Activated T-cell treated with anti-CD3 and anti-CD28 coated beads, Interleukin-2, amount 50 U/mL, for 72 hours (primary cell): ENCODE data around the gene ERN1. TPM values are rescaled to one million over a fixed set of nuclear protein-coding genes. Genes with fewer than 3 reads are reported as not detected.
A peak's percentile ranks its signal among the peaks of the same experiment; 100 is the strongest.

Experiments
- ATAC-seq, 2 donors: fragments of 150-1000 bp; cut with Tn5 transposase; replicated peaks in 1 of 2; 2 replicates each; pipeline ENCODE4 v1.10.0; 2021; ENCODE audit warnings: moderate library complexity in 2 of 2, mild to moderate bottlenecking in 1 of 2
- DNase-seq, 2 donors: peaks; one replicate each; pipeline ENCODE4 v3.0.0; 2021 to 2022; ENCODE audit warnings: mixed read lengths in 1 of 2
- H3K27ac Mint-ChIP-seq: one replicate; pipeline ENCODE4 v1.8.0; 2022; ENCODE audit warnings: mild to moderate bottlenecking, moderate library complexity, mixed read lengths
- H3K27me3 Mint-ChIP-seq: one replicate; pipeline ENCODE4 v1.8.0; 2022; ENCODE audit warnings: low read depth, mixed read lengths
- H3K36me3 Mint-ChIP-seq, 2 donors: one replicate each; pipeline ENCODE4 v1.8.0; 2022; ENCODE audit warnings: mixed read lengths in 2 of 2, mild to moderate bottlenecking in 1 of 2; ENCODE audit not compliant: insufficient read depth in 2 of 2
- H3K4me1 Mint-ChIP-seq: one replicate; pipeline ENCODE4 v1.8.0; 2022; ENCODE audit warnings: low read depth, mixed read lengths
- H3K4me3 Mint-ChIP-seq, 2 donors: one replicate each; pipeline ENCODE4 v1.8.0; 2022; ENCODE audit warnings: mild to moderate bottlenecking in 2 of 2, mixed read lengths in 2 of 2, moderate library complexity in 2 of 2
- H3K9me3 Mint-ChIP-seq, 2 donors: one replicate each; pipeline ENCODE4 v1.8.0; 2022; ENCODE audit warnings: mixed read lengths in 2 of 2
- total RNA-seq, 2 donors: library from RNA; stranded (reverse); gene quantifications; one replicate each; pipeline ENCODE4 v1.2.3, GENCODE V29; 2022

The ERN1 gene
- total RNA-seq, 2 donors from 2014 or later: 58.1 to 98.3 TPM

DNA sequence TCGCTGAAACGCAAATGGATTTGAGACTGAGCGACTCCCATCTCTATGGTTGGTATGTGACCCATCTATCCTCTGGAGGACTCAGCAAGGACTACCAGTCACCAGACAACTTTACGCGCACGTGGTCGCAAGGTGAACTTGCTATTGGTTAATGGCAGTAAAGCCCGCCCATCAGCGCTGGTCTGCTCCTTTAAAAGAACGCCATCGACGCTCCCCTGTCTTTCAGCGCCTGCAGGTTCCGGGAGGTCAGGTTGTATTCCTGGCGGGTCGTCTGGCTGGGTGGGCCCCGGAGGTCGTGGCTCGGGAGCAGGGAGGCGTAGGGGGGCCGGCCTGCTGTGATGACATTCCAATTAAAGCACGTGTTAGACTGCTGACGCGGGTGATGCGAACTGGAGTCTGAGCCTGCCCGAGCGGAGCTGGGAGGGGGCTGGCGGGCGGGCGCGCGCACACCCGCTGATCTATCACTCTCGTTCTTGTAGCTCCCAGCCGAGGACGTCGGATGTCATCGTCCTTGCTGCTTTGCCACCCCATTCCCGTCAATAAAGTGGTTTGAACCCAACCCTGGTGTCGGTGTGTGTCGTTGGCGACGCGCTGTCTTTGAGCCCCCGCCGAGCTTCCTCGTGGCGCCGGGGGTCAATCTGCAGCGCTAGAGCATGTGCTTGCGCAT is 15.9 kb upstream of the ERN1 start:
- H3K36me3 Mint-ChIP-seq: peaks cover 6 to 13% of the 10 kb centered on the region in 2 donors

DNA sequence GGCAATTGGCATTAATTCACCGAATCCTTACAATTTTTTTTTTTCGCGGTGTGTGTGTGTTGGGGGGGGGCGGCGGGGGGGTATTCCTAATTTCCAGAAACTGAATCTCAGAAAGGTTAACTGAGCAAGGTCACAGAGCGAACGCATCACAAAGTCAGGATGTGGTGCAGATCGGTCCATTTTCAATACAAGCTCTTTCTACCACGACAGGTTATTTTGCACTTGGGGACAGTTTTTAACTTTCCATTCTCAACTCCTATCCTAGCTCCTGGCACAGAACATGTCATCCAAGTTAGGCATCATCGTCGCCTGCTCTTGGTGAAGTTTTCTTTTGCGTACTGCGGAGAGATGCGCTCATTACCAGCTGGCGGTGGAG is 15.4 kb upstream of the ERN1 start:
- Mint-ChIP-seq H3K4me1 (peaks cover 32% of the 10 kb centered on the region), H3K4me3 (no peak overlapping the region), H3K27me3 (no peaks in the 10 kb centered on the region), H3K9me3 (no peaks in the 10 kb centered on the region), H3K27ac (no peak overlapping the region), H3K36me3 (peaks cover 6 to 13% of the 10 kb centered on the region in 2 donors)
- ATAC-seq (no peak), DNase-seq (no peak)

More for the DNA sequence above, 15.9 kb upstream of the ERN1 start:
- DNase-seq (peak; percentile 93 to 96), ATAC-seq (peak; percentile 95 to 96)
- H3K27me3 Mint-ChIP-seq: no peaks in the 10 kb centered on the region
- no peak overlapping the region for H3K4me3 Mint-ChIP-seq
- H3K27ac Mint-ChIP-seq: no peak overlapping the region
- peaks cover 32% of the 10 kb centered on the region for H3K4me1 Mint-ChIP-seq
- no peaks in the 10 kb centered on the region for H3K9me3 Mint-ChIP-seq

DNA sequence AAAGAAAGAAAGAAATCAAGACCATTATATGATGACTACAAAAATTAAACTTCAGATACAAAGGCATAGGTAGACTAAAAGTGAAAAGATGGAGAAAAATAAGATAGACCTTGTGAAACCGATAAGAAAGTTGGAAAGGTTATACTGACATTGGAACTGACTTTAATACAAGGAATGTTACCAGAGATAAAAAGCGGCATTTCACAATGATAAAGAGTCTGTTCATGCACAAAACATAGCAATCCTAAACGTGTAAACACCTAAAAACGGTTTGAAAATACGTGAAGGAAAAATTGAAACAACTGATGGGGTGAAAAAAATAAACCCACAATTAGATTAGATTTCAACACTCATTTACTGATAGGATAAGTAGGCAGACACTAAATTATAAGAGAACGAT is 9.6 kb upstream of the ERN1 start:
- Mint-ChIP-seq H3K36me3 (no peaks in the 10 kb centered on the region), H3K27me3 (no peaks in the 10 kb centered on the region), H3K9me3 (no peaks in the 10 kb centered on the region), H3K27ac (no peak overlapping the region), H3K4me1 (peaks cover under 1% of the 10 kb centered on the region), H3K4me3 (no peak overlapping the region)
- DNase-seq: no peak
- ATAC-seq: no peak

DNA sequence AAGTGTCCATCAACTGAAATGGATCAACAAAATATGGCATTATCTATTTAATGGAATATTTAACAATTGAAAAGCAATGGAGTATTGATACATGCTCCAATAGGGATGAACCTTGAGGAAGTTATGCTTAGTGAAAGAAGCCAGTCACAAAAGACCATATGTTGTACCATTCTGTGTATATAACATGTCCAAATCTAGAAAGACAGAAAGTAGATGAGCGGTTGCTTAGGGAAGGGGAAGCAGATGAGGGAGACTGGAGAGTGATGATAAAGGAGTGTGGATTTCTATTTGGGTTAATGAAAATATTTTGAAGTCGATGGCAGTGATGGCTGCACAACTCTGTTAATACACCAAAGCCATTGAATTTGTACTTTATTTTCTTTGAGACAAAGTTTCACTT is 8.5 kb upstream of the ERN1 start:
- Mint-ChIP-seq H3K27ac (no peak overlapping the region), H3K4me3 (no peak overlapping the region), H3K27me3 (no peaks in the 10 kb centered on the region), H3K36me3 (no peaks in the 10 kb centered on the region), H3K4me1 (no peaks in the 10 kb centered on the region), H3K9me3 (no peaks in the 10 kb centered on the region)
- ATAC-seq (no peak), DNase-seq (no peak)

DNA sequence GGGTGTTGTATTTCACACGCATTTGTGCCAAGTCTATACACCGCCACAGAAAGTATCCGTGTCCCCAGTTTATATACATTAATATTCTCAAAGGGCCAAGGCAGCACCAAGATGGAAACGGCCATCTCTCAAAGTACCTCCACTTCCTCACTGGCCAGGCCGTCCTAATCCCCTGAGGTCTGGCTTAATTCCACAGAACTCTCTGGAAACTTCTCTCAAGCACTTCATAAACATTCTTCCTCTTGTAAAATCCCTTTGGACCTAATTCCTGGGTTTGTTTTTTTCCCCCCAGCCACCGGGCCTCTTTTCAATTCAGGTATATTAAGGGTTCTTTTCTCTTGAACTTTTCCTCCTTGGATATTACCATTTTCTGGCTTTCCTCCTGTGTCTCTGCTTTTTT is 5.1 kb upstream of the ERN1 start:
- Mint-ChIP-seq H3K9me3 (no peaks in the 10 kb centered on the region), H3K27me3 (no peaks in the 10 kb centered on the region), H3K36me3 (no peaks in the 10 kb centered on the region)

DNA sequence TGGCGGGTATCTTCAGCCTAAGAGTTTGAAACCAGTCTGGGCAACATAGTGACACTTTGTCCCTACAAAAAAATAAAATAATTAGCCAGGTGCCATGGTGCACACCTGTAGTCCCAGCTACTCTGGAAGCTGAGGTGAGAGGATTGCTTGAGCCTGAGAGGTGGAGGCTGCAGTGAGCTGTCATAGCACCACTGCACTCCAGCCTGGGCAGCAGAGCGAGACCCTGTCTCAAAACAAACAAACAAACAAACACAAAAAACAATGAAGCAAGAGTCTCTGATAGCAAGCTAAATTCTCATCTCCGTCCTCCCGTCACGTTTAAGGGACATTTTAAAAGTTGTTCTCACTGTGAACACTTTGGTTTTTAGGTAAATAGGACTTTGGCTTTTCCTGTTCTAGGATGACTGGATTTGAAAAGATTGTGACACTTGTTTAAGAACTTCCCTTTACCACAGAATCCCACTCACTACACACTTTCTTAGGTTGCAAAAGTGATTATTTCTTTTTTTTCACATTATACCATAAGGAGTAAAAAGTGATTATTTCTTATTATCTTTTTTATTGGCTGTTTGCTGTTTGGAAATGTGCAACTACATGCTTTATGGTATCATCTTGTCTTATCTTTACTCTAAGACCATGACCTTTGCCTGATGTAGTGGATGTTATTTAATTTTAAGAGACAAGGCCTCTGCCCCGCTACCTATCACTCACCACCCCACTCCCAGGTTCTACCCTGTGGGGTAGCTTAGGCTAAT is 4.4 kb upstream of the ERN1 start:
- no peaks in the 10 kb centered on the region for H3K36me3 Mint-ChIP-seq
- no peaks in the 10 kb centered on the region for H3K9me3 Mint-ChIP-seq
- no peaks in the 10 kb centered on the region for H3K27me3 Mint-ChIP-seq
- no peak overlapping the region for H3K4me3 Mint-ChIP-seq
- H3K4me1 Mint-ChIP-seq: peaks cover 19% of the 10 kb centered on the region
- ATAC-seq (no peak), DNase-seq (no peak)
- H3K27ac Mint-ChIP-seq: no peak overlapping the region

More for the DNA sequence above, 5.1 kb upstream of the ERN1 start:
- H3K4me3 Mint-ChIP-seq: no peak overlapping the region
- ATAC-seq (no peak), DNase-seq (no peak)
- peaks cover 19% of the 10 kb centered on the region for H3K4me1 Mint-ChIP-seq
- no peak overlapping the region for H3K27ac Mint-ChIP-seq

DNA sequence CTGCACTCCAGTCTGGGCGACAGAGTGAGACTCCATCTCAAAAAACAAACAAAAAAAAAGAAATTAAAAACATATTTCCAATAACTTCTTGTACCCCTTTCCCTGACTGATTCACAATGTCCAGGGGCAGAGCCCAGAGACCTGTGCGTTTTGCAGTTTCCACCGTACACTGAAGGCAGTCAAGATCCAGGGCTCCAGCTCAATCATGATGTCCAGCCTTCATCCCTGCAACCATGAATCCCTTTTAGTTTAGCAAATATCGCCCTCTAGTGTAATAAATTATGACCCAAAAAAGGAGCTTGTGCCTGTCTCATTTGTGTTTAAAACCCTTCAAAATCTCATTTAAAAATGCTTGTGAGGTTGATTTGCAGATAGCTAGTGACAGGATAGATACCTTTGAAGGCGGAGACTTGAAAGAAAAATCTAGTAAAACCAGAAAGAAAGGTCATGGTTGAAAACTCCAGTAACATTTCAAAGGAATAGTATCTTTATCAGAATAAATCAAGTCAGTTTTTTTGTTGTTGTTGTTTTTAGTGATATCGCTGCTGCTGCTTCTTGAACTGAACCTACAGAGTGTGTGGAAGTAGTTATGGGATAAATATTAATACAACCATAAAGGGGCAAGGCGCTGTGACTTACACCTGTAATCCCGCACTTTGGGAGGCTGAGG is 3.7 kb upstream of the ERN1 start:
- H3K36me3 Mint-ChIP-seq: peaks cover 0 to 4% of the 10 kb centered on the region in 2 donors
- peak overlapping the region; percentile 22 for H3K27ac Mint-ChIP-seq
- no peaks in the 10 kb centered on the region for H3K27me3 Mint-ChIP-seq
- no peak for ATAC-seq
- H3K9me3 Mint-ChIP-seq: no peaks in the 10 kb centered on the region
- peaks cover 23% of the 10 kb centered on the region for H3K4me1 Mint-ChIP-seq
- DNase-seq: peak in 1 of 2 donors; percentile 25
- H3K4me3 Mint-ChIP-seq: no peak overlapping the region

DNA sequence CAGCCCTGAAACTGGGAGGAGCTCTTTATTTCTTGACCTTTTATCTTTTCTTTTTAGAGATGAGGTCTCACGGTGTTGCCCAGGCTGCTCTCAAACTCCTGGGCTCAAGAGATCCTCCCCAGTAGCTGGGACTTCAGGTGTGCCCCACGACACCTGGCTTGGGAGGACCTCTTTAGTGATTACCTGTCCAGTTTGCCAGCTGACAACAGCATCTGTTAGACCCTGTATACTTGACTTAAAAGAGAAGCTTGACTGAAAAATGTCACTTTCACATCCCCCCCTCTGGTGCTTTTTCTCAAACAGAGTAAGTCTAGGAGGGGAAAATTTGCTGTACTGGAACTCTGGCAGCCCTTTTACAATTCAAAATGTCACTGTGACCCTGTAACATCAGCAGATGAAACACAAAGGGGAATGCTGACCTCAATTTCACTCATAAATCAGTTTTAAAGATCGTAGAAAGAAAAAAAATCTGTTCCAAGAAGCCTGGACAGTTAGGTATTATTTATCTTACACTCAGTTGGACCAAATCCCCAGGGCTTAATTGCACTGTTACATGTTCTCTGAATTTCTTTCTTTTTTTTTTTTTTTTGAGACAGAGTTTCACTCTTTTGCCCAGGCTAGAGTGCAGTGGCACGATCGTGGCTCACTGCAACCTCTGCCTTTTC is 1.8 kb upstream of the ERN1 start:
- DNase-seq: no peak
- Mint-ChIP-seq H3K27me3 (no peaks in the 10 kb centered on the region), H3K4me1 (peaks cover 37% of the 10 kb centered on the region), H3K9me3 (no peaks in the 10 kb centered on the region), H3K4me3 (peak overlapping the region; percentile 84 to 92), H3K27ac (peak overlapping the region; percentile 42), H3K36me3 (peaks cover 0 to 4% of the 10 kb centered on the region in 2 donors)
- ATAC-seq: no peak

DNA sequence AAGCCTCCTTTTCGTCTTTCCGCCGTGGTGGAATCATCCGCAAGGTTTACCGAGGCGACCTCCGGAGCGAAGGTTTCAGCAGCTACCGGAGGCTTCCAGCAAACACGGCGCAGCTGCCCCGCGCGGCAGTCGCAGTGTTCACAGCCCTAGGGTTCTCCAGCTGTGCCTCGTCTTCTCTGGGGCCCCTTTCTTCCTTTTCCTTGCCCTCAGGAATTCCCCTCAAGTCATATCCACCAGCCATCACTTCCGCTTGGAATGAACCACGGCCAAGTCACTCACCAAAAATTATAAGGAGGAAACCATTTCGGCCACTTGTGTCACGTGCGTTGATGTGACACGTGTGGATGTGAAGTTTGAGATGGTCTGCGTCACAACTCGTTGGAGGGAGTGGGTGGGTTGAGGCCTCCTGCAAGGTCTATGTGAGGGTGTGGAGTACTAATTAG is 636 bp upstream of the ERN1 start:
- peak overlapping the region; percentile 96 for H3K27ac Mint-ChIP-seq
- H3K9me3 Mint-ChIP-seq: no peaks in the 10 kb centered on the region
- peaks cover 49% of the 10 kb centered on the region for H3K4me1 Mint-ChIP-seq
- ATAC-seq (peak; percentile 51 to 55), DNase-seq (peak; percentile 71 to 73)
- H3K4me3 Mint-ChIP-seq: peak overlapping the region; percentile 84 to 92
- no peaks in the 10 kb centered on the region for H3K27me3 Mint-ChIP-seq
- peaks cover 3 to 7% of the 10 kb centered on the region in 2 donors for H3K36me3 Mint-ChIP-seq

DNA sequence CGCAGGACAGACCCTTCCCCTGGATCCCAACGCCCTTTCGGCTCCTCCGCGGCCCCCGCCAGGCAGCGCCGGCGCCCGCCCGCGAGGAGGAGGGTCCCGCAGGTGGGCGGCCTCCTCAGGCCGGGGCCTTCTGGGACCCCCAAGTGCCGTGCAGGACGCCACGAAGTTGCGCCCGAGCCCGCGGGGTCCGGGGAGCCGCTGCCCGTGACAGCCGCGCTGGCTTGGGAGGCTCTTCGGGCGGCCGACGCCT is 504 bp downstream of the ERN1 start:
- Mint-ChIP-seq H3K27ac (no peak overlapping the region), H3K9me3 (no peaks in the 10 kb centered on the region), H3K36me3 (peaks cover 4 to 11% of the 10 kb centered on the region in 2 donors), H3K4me1 (peaks cover 57% of the 10 kb centered on the region), H3K4me3 (peak overlapping the region; percentile 89 to 99), H3K27me3 (no peaks in the 10 kb centered on the region)
- ATAC-seq: no peak
- DNase-seq: no peak

DNA sequence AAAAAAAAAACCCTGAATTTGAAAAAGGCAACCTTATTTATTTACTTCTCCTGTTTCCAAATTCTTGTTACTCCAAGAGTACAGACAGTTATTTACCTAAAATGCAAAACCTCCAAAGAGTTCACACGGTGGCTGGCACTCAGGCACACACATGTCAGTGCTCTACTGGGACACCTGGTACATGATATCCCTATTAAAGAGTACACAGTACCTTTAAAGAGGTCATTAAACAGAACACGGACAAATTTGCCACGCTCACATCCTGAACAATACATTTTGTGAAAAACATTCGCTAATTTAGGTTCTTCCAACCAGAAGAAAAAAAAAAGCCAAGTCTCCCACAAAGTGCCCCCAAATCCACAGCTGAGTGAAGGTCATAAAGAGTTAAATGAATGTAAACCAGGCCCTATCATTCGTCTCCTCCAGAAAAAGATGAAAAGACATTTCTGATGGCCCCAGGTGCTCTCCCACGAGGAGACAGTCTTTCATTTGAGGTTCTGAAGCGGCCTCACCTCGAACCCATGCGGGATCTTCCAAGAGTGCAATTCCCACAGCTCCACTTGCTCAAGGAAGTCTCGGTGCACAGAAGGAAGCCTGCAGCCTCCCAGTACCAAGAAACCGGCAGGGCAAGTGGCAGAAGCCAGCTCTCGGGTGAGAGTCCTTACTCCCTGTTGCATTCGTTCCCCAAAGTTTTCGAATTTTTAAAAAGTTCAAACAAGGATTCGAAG is 993 bp downstream of the ERN1 start:
- Mint-ChIP-seq H3K4me1 (peaks cover 59% of the 10 kb centered on the region), H3K9me3 (no peaks in the 10 kb centered on the region), H3K36me3 (peaks cover 5 to 13% of the 10 kb centered on the region in 2 donors), H3K4me3 (peak overlapping the region; percentile 89 to 99), H3K27me3 (no peaks in the 10 kb centered on the region), H3K27ac (peak overlapping the region; percentile 96)
- no peak for ATAC-seq
- no peak for DNase-seq

DNA sequence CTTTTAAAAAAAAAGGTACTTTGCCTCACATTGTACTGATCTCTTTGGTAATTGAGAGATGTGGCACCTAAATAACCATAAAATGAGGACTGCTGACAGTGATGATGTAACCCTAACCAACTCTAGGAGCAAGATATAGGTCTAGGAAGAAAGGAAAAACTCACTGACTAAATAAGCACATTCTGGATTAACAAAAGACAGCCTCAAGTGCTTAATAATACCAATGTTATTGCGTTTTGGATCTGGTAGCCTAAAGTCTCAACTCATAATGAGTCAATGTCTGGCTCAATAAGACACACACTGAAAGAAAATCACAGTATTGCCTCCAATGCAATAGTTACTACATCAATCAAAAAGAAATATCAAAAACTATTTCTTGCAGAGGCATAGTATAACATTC is 3.0 kb downstream of the ERN1 start:
- Mint-ChIP-seq H3K27me3 (no peaks in the 10 kb centered on the region), H3K9me3 (no peaks in the 10 kb centered on the region), H3K4me3 (peak overlapping the region; percentile 72 to 94), H3K27ac (peak overlapping the region; percentile 88), H3K4me1 (peaks cover 71% of the 10 kb centered on the region), H3K36me3 (peaks cover 5 to 13% of the 10 kb centered on the region in 2 donors)
- DNase-seq (no peak), ATAC-seq (no peak)
